ENCODE data around the gene SLC27A5.

Gene SLC27A5

DNA sequence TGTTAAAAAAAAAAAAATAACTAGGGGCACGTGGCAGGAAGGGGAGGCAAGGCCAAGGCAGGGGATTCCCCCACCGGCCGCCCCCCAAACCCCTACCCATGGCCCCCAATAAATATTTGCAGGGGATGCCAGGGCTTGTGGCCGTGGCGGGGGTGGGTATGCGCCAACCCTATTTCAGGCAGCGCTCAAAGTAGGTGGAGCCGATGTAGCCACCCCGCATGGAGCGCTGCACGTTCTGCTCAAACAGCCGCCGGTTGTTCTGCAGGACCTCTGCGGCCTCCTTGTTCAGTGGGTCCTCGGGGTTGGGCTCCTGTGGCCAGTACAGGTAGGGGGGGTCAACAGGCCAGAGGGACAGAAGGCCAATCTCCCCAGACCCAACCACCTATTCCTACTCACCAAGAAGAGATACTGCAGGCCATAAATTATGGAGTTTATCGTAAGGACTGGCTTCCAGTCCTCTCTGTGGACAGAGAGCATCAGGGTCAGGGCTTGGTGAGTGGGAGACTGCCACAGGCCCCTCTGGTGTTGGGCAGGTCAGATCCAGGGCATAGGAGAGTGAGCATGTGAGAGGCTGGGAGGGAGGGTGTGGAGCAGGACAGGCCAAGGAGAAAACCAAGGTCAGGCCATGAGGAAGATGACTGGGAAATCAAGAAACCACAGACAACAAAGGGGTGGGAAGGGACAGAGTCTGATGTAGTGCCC, 44.3 kb upstream of the SLC27A5 start:
- Histone ChIP-seq H3K27me3 (ENCODE audit: control insufficient read depth, insufficient read depth, low read length) (no peaks in the 10 kb centered on the region), H3K36me3 (ENCODE audit: control insufficient read depth, insufficient read depth, low read length) (no peaks in the 10 kb centered on the region), H3K9ac (no peak overlapping the region), H3K79me2 (peaks cover 42% of the 10 kb centered on the region), H3K4me2 (ENCODE audit: low read length) (peak overlapping the region; percentile 35), H3K4me3 (ENCODE audit: low read depth, low read length) (no peak overlapping the region), H3K4me1 (peaks cover 32% of the 10 kb centered on the region), H3K9me3 (ENCODE audit: control insufficient read depth, low read length) (no peaks in the 10 kb centered on the region), H3K27ac (peak overlapping the region; percentile 95), H2AFZ (no peak overlapping the region)
- TF ChIP-seq CTCF (IDR thresholded peaks at IDR 0.05), result no peak

GRCh38 chr19:58555369-58555885, 43.6 kb upstream of the SLC27A5 start:
- H3K4me1 ChIP-seq, result peaks cover 32% of the 10 kb centered on the region
- peak overlapping the region; percentile 81 for H3K4me3 ChIP-seq (ENCODE audit: low read depth, low read length)
- peak overlapping the region; percentile 85 for H3K9ac ChIP-seq
- peak overlapping the region; percentile 78 for H2AFZ ChIP-seq
- H3K27me3 ChIP-seq (ENCODE audit: control insufficient read depth, insufficient read depth, low read length), result no peaks in the 10 kb centered on the region
- no peaks in the 10 kb centered on the region for H3K9me3 ChIP-seq (ENCODE audit: control insufficient read depth, low read length)
- H3K36me3 ChIP-seq (ENCODE audit: control insufficient read depth, insufficient read depth, low read length), result no peaks in the 10 kb centered on the region
- no peak for TF ChIP-seq CTCF (IDR thresholded peaks at IDR 0.05)
- H3K27ac ChIP-seq, result peak overlapping the region; percentile 95
- peak overlapping the region; percentile 82 for H3K4me2 ChIP-seq (ENCODE audit: low read length)
- peaks cover 42% of the 10 kb centered on the region for H3K79me2 ChIP-seq

DNA sequence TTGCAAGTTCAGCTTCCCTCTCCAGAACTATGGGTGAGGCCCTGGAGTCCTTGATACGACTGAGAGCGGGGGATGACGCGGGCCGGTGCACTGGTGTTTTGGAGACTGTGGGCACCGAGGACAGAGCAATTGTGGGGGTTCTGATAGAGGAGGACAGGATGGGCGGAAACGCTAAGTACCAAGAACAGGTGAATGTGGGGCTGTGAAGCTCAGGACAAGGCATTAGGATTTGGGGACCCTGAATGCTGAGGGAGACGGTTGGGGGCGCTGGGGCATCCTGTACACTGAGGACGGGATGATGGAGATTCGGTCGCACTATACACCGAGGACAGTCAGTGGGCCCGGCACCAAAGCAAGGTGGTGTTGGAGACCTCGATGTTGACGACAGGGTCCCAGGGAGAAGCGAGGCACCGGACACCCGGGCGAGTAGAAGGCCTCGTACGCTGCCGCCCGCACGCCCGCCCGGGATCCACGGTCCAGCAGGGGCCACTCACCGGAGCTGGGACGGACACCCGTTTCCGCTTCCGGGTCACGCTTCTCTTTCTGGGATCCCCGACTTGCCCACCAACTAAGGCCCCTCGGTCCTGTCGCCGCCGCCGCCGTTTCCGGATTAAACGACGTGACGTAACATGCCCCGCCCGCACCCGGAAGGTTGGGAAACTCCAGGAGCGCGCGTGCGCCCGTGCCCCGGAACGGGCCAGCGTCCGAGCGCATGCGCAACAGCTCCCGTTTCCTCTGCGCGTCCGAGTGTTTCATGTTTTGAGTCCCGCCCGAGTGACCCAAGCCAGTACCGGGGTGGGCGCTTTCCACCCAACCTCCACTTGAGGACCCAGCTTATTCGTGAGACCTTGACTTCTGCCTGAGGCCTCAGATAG, 42.9 kb upstream of the SLC27A5 start, which contains the start of gene CHMP2A:
Gene CHMP2A (minus strand): TSS at position 612 of the 875 bp plus-strand sequence. CDS start 893 bp downstream, outside the sequence.
- no peak for TF ChIP-seq CTCF (IDR thresholded peaks at IDR 0.05)
- H3K27ac ChIP-seq, result peak within 1 kb of the TSS; percentile 95
- H3K4me3 ChIP-seq (ENCODE audit: low read depth, low read length), result peak within 1 kb of the TSS; percentile 81
- no peaks in the 10 kb centered on the region for H3K9me3 ChIP-seq (ENCODE audit: control insufficient read depth, low read length)
- peak within 1 kb of the TSS; percentile 82 for H3K4me2 ChIP-seq (ENCODE audit: low read length)
- no peaks in the 10 kb centered on the region for H3K36me3 ChIP-seq (ENCODE audit: control insufficient read depth, insufficient read depth, low read length)
- peak within 1 kb of the TSS; percentile 78 for H2AFZ ChIP-seq
- peaks cover 25% of the 10 kb centered on the region for H3K4me1 ChIP-seq
- no peaks in the 10 kb centered on the region for H3K27me3 ChIP-seq (ENCODE audit: control insufficient read depth, insufficient read depth, low read length)
- peak within 1 kb of the TSS; percentile 85 for H3K9ac ChIP-seq
- peaks cover 42% of the 10 kb centered on the region for H3K79me2 ChIP-seq

DNA sequence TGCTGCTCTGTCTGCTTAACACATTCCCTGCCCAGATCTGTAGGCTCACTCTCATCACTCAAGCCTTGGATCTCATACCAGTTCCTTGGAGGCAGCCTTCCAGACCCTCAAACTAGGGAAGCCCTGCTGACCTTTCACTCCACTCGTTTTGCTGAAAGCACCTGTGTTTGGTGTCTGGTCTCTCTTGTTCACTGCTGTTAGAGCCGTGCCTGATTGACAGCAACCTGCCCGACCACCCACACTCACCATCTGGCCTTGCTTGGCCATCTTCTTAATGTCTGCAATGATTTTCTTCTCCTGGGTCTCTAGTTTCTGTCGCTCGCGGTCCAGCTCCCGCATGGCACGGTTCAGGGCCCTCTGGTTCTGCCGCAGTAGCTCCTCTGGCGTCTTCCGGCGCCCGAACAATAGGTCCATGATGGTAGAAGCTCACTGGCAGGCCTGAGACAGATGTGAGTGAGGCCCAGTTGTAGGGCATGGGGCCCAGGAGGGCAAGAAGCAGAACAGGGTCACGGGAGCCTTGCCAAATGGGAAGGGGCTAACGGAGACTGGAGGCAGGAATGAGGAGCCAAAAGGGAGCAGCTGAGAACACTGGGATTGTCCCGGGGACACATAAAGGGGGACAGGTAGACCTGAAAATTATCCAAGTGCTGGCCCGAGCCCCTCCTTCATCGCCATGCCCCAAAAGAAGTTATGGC, 42.2 kb upstream of the SLC27A5 start:
- Histone ChIP-seq H3K36me3 (ENCODE audit: control insufficient read depth, insufficient read depth, low read length) (no peaks in the 10 kb centered on the region), H3K27me3 (ENCODE audit: control insufficient read depth, insufficient read depth, low read length) (no peaks in the 10 kb centered on the region), H3K9ac (peak overlapping the region; percentile 85), H3K9me3 (ENCODE audit: control insufficient read depth, low read length) (no peaks in the 10 kb centered on the region), H3K4me1 (peaks cover 23% of the 10 kb centered on the region), H3K79me2 (peaks cover 46% of the 10 kb centered on the region), H2AFZ (peak overlapping the region; percentile 78), H3K27ac (peak overlapping the region; percentile 95), H3K4me2 (ENCODE audit: low read length) (peak overlapping the region; percentile 82), H3K4me3 (ENCODE audit: low read depth, low read length) (peak overlapping the region; percentile 81)
- no peak for TF ChIP-seq CTCF (IDR thresholded peaks at IDR 0.05)
